ENCODE measurements around the gene PTGIS.
"Not testable (repeated sequence)": the region's sequence is repeated elsewhere in the genome, so short reads cannot be mapped to it uniquely, and the experiment has no call there.

PTGIS gene

DNA sequence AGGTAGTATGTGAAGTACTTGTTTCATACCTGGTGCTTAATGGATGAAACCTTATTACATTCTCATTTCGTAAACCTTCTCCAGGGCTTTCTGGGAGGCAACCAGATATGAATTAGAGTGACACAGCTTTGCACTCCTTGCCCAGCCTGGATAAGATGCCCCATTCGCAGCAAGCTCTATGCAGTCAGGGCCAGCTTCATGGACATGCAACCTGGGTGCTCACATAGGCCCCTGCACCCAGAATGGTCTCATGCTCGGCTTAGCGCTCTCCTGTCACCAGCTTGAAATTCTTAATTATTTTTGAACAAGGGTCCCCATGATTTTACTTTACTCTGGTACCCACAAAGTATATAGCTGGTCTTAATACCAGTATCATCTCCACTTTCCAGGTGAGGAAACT, 11.3 kb upstream of the PTGIS start:
- DNase-seq: no peak

DNA sequence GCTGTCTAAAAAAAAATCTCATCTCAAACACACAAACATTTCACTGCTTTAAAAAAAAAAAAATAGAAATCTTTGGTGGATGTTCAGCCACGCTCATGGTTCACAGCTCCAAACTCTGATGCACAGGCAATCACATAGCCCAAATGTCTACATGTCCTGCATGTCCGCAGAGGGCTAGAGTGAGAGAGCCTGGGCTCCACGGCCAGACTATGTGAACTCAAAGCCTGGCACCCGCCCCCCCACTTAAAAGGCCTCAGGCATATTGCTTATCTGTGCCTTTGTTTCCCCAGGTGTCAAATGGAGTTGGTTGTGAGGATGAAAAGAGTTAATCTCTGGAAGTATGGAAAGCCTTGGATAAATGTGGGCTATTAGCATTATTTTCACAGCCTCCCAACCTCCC, 10.5 kb upstream of the PTGIS start:
- no peak for DNase-seq

DNA sequence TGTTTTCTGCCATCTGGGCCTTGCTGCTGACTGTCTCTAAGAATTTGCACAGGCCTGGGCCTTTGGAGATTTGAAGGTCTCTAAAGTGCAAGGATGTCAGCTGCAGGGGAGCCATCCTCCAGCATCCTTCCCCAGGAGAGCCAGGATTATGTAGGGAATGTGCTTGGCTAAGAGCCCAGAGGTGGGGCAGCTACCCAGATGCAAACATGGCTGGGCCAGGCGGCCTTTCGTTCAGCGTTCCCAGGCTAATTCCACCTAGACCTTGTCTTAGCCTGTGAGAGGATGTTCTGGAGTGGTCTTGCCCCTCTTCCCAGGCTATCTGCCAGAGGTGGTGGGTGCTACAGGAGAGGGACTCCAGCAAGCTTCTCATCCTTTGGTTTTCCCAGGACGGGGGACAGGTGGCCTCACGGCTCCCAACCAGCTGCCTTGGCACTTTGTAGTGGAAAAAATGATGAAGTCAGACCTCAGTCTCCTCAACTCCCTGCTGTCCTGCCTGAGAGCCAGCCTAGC, 7.7 kb upstream of the PTGIS start:
- DNase-seq: no peak

DNA sequence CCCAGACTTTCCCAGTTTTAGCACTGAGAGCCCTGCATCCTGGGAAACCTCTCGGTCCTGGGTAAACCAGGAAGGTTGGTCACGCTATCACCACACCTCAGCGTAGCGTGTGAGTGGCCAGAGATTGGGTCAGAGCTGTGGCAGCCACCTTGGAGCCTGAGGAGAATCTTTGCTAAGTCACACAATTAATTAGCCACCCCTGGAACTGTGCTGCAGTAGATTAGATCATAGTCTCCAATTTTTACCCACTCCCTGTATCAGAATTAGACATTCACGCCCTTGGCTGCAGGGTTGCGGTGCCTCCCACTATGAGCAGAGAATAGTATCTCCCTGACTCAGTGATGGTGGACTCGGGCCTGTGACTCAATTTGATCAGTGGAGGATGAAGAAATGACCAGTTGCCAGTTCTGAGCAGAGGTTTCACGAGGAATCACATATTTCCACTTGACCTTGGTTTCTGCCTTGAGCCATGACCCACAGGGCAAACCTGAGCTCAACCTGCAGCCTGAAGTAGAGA, 6.0 kb upstream of the PTGIS start:
- no peak for DNase-seq

DNA sequence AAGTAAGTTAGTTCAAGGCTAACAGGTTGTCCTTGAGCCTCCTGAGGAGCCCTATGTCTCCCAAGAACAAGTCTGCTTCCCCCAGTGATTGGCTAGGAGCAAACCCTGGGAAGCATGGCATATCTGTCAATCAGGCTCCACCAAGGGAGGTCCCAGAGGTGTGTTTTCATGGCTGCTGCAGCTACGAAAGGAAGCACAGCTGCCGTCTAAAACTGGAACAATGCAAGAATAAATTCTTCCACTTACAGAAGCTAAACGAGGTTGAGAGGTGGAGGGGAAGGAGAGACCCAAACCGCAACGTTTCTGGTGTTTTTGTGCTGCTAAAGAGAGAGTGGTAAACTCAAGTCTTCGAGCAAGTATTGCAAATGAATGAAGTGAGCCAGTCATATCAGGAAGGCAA, 4.9 kb upstream of the PTGIS start:
- no peak for DNase-seq

DNA sequence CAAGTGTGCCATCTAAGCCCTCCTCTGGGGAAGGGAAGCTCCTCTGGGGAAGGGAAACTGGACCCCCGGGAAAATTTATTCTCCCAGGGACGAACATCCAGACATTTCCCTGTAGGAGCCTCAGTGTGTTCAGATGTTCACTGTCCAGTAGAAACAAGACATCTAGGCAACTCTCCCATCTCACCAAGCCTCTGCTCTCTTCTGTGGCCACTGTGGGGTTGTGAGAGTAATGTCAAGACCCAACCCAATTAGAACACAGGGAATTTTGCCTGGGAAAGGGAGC, 3.6 kb upstream of the PTGIS start:
- no peak for DNase-seq

DNA sequence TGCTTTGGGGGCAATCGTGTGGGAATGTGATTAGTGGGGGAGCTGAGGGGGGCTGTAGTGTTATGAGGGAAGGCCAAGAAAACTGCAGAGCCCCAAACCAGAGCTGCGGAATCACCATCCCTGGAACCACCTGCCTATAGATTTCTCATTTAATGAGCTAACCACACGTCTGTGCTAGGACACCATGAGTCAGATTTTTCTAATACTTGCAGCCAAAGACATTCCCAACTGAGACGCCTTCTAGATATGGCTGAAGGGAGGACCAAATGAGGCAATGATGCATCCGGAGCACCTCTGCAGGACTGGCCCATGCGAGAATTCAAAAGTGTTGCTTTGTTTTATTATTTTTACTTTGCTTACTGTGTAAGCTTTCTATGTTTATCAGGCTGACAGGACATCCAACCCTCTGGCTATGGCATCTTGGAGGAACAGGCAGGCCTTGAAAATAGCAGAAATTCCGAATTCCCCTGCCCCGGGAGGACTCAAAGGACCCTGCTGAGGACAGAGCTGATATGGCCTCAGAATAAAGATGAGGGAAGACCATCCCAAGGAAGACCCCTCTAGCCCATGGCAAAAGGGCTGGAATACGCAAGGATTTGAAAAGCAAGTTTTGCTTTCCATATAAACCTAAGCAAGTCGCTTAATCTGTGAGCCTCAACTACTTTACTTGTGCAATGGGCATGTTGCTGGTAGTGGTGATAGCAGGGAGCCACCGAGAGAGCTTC, 3.1 kb upstream of the PTGIS start:
- DNase-seq: no peak

DNA sequence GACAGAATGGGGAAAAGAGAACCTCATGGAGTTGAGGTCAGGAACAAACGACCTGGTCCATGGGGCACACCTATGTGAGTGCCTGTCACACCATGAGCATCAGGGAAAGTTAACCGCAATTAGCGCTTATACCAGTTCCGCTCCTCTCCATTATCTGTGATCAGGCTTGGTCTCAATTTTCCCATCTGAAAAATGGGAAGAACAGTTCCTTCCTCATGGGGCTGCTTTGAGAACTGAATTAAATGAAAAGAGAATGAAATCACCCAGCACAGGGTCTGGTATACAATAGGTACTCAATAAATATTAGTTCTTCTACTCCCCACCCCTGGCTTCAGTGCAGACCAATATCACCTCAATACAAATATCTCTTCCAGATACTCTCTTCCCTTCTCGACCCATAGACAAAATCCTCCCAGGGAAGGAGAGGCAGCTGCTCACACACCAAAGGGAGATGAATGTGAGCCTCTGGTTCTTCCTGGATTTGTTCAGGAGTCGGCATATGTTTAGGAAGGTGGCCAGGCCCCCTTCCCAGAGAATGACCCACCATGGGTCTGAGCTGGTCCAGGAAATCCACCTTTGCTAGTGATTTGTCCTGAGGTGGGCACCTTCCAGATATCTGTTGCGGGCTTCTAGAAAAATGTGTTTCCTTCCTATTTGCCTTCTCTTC, 2.4 kb upstream of the PTGIS start:
- no peak for DNase-seq

DNA sequence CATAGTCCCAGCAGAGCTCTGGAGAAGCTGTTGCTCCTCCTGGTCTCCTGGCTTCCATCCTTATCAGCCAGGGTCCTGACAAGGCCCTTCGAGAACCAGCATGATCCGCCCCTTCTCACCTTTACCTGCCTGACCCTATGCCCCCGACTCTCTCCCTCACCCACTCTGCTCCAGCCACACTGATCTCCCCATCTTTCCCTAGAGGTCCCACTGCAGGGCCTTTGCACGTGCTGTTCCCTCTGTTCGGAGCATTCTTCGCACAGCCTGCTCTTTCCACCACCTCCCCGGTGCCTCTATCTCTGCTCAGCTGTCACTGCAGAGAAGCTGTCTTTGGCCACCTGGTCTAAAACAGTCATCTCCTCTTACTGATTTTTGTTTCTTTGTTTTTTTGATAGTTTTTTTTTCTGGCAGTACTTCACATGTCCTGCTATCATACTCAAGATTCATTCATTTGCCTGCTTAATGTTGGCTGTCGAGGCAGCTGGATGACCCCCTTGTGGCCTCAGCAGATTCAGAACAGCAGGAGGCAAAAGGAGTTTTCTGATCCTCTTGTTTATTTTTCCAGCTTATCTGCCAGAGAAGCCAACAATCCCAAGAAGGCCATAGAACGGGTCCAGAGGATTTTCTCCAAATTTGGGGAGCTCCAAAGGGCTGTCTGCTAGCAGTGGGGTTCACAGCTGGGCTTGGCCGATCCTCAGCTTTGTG, 1.6 kb upstream of the PTGIS start:
- DNase-seq: no peak

DNA sequence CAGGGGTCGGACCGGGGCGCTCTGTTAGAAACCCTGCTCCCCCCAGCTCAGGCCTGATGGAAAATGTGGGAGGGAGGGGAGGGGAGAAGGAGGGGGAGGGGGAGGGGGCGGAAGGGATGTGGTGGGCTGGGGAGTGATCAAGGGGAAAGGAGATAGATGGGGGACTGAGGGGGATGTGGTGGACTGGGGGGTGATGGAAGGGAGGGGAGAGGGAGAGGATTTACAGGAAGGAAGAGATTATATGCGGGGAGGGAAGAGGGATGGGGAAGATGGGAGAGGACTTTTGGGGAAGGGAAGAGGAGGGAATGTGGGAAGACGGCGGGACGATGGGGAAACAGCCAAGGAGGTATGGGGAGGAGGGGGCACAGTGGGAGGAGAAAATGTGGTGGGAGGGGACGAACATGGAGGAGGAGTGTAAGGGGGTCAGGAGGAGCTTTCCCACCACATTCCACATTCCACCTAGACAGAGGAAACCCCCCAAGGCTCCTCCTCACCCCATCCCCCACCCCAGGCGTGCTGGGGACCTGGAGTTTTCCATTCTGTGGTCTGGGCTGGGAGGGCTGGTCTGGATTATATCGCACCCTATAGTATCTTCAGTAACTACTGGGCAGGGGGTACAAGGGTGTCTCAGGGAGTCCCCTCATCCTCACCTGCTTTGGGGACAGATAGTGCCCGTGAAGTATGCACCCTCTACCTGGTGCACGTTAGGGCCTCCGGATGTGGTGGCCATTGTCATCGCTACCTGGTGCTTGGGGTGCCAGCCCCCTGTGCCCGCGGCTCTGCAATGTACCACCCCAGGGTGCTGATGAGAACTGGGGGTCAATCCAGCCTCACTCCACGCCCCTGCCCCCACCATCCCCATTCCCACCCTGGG, 578 bp upstream of the PTGIS start:
- no peak for DNase-seq

DNA sequence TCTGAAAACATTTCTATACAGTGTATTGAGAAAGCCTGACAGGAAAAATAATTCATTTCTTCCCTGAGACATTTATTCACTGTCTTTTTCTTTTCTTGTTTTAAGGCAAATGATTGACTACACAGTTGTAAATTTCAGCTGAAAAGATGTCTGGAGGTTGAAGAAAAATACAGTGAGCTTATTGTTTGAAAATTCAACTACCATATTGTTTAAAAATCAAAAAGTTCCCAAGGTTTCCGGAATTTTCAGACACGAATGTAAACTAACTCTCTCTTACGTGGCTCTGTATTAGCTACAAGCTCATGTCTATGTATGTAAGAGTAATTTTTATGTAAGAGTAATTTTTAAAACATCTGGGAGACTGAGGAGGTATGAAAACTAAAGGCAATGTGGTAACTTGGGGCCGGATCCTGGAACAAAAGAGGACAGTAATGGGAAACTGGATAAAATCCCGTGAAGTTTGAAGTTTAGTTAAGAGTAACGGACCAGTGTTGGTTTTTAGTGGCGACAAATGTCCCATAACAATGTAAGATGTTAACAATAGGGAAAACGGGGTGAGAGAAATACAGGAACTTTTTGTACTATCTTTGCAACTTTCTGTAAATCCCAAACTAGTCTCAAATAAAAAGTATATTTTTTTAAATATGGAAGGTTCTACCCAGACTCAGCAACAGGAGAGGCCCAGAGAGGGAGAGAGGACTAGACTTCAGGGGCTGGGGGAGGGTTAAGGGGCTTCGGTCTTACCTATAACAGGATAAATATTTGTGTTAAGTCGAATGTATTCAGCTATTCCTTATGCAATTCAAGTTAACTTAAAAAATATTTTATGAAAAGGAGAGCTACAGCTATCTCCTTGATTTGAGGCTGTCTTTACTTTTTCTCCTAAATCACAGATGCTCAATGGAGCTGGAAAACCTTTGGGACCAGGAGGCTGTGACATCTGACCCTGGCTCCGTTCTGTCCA, 1.3 kb downstream of the PTGIS start:
- DNase-seq: no peak

DNA sequence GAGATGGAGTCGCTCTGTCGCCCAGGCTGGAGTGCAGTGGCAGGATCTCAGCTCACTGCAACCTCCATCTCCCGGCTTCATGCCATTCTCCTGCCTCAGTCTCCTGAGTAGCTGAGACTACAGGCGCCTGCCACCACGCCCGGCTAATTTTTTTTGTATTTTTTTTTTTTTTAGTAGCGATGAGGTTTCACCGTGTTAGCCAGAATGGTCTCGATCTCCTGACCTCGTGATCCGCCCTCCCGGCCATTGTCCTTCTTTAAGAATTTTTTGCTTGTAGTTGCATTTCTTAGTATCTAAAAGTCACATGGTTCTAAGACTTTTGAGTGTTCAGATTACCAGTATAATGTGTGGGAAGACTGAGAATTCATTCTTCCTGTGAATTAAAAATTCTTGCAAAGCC, 2.9 kb downstream of the PTGIS start:
- DNase-seq: not testable (repeated sequence)

DNA sequence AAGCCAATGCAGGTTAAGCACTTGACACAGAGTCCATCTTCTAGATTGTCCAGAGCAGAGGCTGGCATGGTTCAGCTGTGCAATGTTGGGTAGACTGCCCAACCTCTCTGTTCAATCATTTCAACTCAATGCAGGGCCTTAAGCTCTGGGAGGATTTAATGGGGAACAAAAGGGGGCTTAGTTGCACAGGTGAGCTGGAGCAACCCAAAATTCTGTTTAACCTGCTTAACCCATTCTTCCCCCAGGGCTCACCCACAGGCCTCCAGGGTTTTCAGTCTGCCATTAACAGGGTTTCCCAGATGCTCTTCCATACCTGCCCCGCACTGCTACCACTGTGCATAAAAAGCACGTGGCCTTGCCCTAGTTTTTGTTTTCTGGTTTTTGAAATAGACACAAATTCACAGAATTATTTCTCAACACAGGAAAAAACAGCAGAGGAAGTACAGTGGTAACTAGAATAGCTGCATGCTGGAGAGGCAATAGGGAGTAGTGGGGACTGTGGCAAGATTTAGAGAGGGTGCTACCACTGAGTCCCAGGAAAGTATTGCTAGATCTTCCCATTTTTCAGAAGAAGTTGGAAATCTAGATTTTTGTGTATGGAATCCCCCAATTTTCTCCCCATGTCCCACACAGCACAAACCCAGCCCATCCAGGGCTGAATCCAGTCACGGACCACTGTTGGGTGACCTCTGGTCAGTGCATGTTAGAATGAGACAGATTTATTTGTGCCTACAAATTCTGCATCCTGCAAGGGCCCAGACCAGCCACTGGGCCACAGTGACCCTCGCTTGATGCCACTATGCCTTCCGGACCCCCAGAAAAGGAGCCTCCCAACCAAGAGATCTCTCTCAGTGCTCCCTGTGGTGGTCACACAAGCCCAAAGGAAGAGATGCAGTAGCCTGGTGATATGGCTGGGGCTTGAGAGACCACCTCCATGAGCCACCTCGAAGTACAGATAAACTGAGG, 4.6 kb downstream of the PTGIS start:
- no peak for DNase-seq

DNA sequence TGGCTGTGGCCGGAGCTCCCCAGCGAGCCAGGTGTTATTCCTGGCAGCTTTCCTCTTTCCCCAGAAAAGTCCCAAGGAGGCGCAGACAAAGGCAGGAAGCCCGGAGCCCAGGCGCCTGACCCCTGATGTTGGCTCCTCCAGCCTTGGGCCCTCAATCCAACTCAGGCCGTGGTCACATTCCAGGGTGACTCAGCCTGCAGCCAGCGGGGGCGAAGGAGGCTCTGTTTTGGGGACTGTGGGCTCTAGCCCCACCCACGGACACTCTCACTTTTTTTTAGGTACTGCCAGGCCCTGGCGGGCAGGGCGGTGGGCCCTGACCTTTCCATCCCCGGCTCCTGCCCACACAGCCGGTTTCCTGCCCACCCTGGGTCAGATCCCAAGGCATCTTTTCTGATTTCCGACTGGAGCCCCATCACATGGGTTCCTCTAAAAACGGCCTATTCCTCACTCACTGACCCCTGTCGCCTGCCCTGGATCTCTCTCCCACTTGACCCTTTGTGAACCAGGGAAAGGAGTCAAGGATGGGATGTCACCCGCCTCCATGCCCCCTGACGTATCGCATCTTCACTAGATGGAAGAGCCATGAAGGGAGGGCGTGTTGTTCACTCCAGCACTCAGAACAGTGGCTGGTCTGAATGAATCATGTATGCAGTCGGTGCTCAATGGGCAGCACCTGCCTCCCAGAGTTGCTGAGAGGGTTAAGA, 5.5 kb downstream of the PTGIS start:
- no peak for DNase-seq

DNA sequence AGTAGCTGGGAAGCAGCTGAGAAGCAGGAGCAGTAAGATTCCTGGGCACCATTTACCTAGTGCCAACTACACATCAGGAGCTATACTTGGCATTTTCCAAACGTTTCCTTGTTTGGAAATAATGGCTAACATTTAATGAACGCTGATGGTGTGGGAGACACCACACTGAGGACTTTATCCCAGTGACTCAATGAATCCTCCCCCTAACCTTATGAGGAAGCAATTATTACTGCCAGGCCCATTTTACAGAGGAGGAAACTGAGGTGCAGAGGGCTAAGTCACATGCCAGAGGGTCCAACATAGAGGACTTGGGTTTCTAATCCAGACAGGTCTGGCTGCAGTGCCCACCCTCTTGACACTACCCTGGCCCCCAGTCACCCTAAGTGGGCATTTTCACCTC, 6.1 kb downstream of the PTGIS start:
- DNase-seq: no peak

DNA sequence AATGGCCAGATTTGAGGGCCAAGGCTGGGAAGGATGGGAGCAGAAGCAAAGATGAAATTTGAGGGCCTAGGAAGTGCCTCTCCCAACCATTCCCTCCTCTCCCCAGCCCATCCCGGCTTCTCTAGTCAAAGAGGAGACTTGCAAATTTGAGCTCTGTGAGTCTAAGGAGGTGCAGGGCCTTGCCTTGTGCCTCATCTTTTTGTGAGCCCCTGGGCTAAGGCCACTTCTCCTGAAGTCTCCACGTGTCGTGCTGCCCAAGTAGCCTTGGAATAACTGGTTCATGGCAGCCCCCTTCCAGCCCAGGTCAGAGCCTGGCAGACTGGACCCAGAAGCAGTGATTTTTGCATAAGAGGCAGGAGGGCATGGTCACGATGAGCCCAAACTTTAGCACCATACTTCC, 6.7 kb downstream of the PTGIS start:
- no peak for DNase-seq

DNA sequence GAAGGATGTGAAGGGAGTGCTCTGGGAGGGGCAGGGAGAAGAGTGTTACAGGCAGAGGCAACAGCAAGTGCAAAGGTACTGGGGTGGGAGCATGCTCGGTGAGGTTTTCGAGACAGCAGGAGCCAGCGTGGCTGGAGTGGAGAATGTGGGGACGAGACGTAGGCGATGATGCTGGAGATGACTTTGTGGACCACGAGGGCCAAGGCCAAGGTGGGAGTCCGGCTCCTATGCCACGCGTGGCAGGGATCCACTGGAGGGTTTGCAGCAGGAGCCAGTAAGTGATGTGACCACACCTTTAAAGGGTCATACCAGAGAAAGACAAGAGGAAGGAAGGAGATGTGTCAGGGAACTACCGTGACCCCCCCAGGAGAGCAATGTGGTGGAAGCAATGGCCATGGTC, 7.3 kb downstream of the PTGIS start:
- no peak for DNase-seq

DNA sequence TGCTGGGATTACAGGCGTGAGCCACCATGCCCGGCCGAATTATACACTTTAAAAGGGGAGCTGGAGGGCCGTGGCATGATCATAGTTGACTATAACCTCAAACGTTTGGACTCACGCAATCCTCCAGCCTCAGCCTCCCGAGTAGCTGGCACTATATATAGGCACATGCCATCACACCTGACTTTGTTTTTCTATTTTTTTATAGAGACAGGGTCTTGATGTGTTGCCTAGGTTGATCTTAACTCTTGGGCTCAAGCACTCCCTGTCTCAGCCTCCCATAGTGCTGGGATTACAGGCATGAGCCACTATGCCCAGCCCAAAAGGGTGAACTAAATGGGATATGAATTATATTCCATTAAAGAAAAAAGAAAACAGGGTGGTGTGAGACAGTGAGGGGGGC, 7.8 kb downstream of the PTGIS start:
- DNase-seq: no peak

DNA sequence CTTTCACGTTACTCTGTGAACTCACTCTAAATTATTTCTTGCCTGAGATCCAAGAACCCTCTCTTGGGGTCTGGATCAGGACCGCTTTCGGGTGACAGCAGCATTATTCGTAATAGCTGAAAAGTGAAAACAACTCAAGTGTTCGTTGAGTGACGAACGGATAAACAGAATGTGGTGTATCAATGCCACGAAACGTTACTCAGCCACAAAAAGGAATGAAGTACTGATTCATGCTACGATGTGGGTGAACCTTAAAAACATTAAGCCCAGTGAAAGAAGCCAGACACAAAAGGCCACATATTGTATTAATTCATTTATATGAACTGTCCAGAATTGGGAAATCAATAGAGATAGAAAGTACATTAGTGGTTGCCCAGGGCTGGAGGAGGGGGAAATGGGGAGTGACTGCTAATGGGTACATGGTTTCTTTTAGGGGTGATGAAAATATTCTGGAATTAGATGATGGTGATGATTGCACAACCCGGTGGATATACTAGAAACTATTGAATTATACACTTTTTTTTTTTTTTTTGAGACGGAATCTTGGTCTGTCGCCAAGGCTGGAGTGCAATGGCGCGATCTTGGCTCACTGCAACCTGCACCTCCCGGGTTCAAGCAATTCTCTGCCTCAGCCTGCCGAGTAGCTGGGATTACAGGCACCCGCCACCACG, 8.4 kb downstream of the PTGIS start:
- no peak for DNase-seq

Data from suppressor macrophage treated with lipopolysaccharide for 4 hours (primary cell).